CD4-positive, alpha-beta T cell (primary cell): Measurements from ENCODE around the gene TMEM161B. TPM values are rescaled to one million over a fixed set of nuclear protein-coding genes. Genes with fewer than 3 reads are reported as not detected.

ENCODE experiments used
- ATAC-seq: fragments of 200-7000 bp; cut with Tn5 transposase; one replicate; pipeline ENCODE4 v1.10.0; 2022; ENCODE audit warnings: mild to moderate bottlenecking; ENCODE audit not compliant: poor library complexity
- CTCF ChIA-PET: fragments of 350-600 bp; sonication (Branson Sonifier 250); formaldehyde crosslinking; loops from one replicate; lab custom pipeline; 2021; ENCODE audit warnings: antibody characterized with exemption, inconsistent platforms; lab: Charles Lee
- POLR2A ChIA-PET: fragments of 350-600 bp; sonication (Branson Sonifier 250); formaldehyde crosslinking; loops from one replicate; lab custom pipeline; 2021; ENCODE audit warnings: antibody characterized with exemption, inconsistent platforms; lab: Charles Lee
- DNase-seq, 14 experiments: peaks; one replicate each; pipeline ENCODE4 v3.0.0-alpha.2; 2013 to 2020; ENCODE audit warnings: mixed read lengths in 2 of 14
- H3K27ac ChIP-seq, 2 donors: one replicate each; pipeline versions ENCODE4 v1.5.1 to v1.7.0; 2013; ENCODE audit warnings: low read length in 2 of 2, low read depth in 1 of 2, mild to moderate bottlenecking in 1 of 2
- H3K27me3 ChIP-seq, 2 experiments: 1 replicate in 1 of 2; 2 replicates in 1 of 2; pipeline versions ENCODE4 v1.6.1 to v1.7.0; 2013; ENCODE audit warnings: low read length in 2 of 2, control low read depth in 1 of 2, mild to moderate bottlenecking in 1 of 2, moderate library complexity in 1 of 2; ENCODE audit not compliant: insufficient read depth in 2 of 2, control insufficient read depth in 1 of 2
- H3K36me3 ChIP-seq: one replicate; pipeline ENCODE4 v1.6.1; 2013; ENCODE audit warnings: low read length, control low read depth; ENCODE audit not compliant: insufficient read depth
- H3K4me1 ChIP-seq: one replicate; pipeline ENCODE4 v1.6.1; 2013; ENCODE audit warnings: low read length, control low read depth; ENCODE audit not compliant: insufficient read depth
- H3K4me3 ChIP-seq: one replicate; pipeline ENCODE4 v1.5.1; 2013; ENCODE audit warnings: mild to moderate bottlenecking, low read length, moderate library complexity
- H3K9me3 ChIP-seq, 2 experiments: 1 replicate in 1 of 2; 2 replicates in 1 of 2; pipeline versions ENCODE4 v1.6.1 to v1.7.0; 2013; ENCODE audit warnings: low read length in 2 of 2, mild to moderate bottlenecking in 2 of 2, control low read depth in 1 of 2, moderate library complexity in 1 of 2; ENCODE audit not compliant: control insufficient read depth in 1 of 2, insufficient read depth in 1 of 2
- H3K27ac Mint-ChIP-seq: one replicate; pipeline ENCODE4 v1.8.0; 2020; ENCODE audit warnings: mixed read lengths
- H3K27me3 Mint-ChIP-seq: one replicate; pipeline ENCODE4 v1.8.0; 2021; ENCODE audit warnings: mixed read lengths
- H3K36me3 Mint-ChIP-seq: one replicate; pipeline ENCODE4 v1.8.0; 2021; ENCODE audit warnings: low read depth, mixed read lengths
- H3K4me1 Mint-ChIP-seq: one replicate; pipeline ENCODE4 v1.8.0; 2021; ENCODE audit warnings: low read depth, mixed read lengths
- H3K4me3 Mint-ChIP-seq: one replicate; pipeline ENCODE4 v1.8.0; 2020; ENCODE audit warnings: mild to moderate bottlenecking, mixed read lengths
- H3K9me3 Mint-ChIP-seq: one replicate; pipeline ENCODE4 v1.8.0; 2020; ENCODE audit warnings: mixed read lengths
- intact Hi-C, 2 experiments: fragments of 100-400 bp; cut with DNase I in 1 of 2; cut with micrococcal nuclease in 1 of 2; formaldehyde crosslinking; loops; one replicate each; pipeline versions ENCODE4 v1.15.1 to v1.9.0; 2023 to 2025; cut with DNase I, micrococcal nuclease
- total RNA-seq, 174 experiments: library from RNA in 2 of 174; stranded (reverse) in 2 of 174; gene quantifications; one replicate each; pipeline ENCODE4 v1.2.3 and lab custom pipeline; 2021 to 2026
- TF ChIP-seq, protein P1 (sequence below): fragments of 200-600 bp; IDR thresholded peaks from one replicate; pipeline ENCODE4 v1.8.0; 2022; ENCODE audit warnings: antibody characterized with exemption, mild to moderate bottlenecking

Gene TMEM161B
- total RNA-seq, 2 experiments from 2014 or later, result 16.7 to 19.6 TPM

DNA sequence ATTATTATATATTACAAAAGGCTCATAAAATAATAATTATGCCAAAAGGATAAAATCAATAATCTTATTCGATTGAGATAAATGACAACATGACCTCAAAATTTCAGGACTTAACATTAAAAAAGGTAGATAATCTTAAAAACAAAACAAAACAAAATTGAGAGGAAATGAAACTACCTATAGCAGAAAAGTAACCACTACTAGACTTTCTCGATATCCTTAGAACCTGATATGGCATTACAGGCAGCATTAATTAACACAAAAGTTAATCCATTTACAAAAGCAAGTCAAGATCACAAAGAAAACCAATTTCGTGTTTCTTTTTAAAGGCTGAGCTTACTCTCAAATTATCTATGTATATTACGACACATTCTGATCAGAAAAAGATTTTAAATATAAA, 29.9 kb downstream of the TMEM161B start:
- peaks cover 54% of the 10 kb centered on the region for H3K36me3 Mint-ChIP-seq
- H3K27ac ChIP-seq, result no peak overlapping the region
- H3K4me3 Mint-ChIP-seq, result no peak overlapping the region
- no peaks in the 10 kb centered on the region for H3K9me3 ChIP-seq
- H3K27ac Mint-ChIP-seq, result no peak overlapping the region
- H3K27me3 ChIP-seq, result no peaks in the 10 kb centered on the region
- ATAC-seq, result no peak
- ChIA-PET CTCF (interaction anchor here (1.6 kb wide), 1 partner anchor 10 kb away, joined by 3 read pairs; no protein-coding TSS in a partner anchor), POLR2A (no interaction called here)
- peaks cover 21% of the 10 kb centered on the region for H3K36me3 ChIP-seq
- H3K4me3 ChIP-seq, result no peak overlapping the region
- DNase-seq, result no peak
- H3K27me3 Mint-ChIP-seq, result no peaks in the 10 kb centered on the region
- no peaks in the 10 kb centered on the region for H3K4me1 ChIP-seq
- intact Hi-C loops, result no loop called here
- H3K4me1 Mint-ChIP-seq, result peaks cover 24% of the 10 kb centered on the region
- no peaks in the 10 kb centered on the region for H3K9me3 Mint-ChIP-seq
- TF ChIP-seq, protein P1, sequence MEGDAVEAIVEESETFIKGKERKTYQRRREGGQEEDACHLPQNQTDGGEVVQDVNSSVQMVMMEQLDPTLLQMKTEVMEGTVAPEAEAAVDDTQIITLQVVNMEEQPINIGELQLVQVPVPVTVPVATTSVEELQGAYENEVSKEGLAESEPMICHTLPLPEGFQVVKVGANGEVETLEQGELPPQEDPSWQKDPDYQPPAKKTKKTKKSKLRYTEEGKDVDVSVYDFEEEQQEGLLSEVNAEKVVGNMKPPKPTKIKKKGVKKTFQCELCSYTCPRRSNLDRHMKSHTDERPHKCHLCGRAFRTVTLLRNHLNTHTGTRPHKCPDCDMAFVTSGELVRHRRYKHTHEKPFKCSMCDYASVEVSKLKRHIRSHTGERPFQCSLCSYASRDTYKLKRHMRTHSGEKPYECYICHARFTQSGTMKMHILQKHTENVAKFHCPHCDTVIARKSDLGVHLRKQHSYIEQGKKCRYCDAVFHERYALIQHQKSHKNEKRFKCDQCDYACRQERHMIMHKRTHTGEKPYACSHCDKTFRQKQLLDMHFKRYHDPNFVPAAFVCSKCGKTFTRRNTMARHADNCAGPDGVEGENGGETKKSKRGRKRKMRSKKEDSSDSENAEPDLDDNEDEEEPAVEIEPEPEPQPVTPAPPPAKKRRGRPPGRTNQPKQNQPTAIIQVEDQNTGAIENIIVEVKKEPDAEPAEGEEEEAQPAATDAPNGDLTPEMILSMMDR, result no peak

- Histone ChIP-seq H3K36me3 (peaks cover 21% of the 10 kb centered on the region), H3K27ac (no peak overlapping the region), H3K4me1 (no peaks in the 10 kb centered on the region), H3K4me3 (no peak overlapping the region), H3K9me3 (no peaks in the 10 kb centered on the region), H3K27me3 (no peaks in the 10 kb centered on the region)
- intact Hi-C loops, result no loop called here
- Mint-ChIP-seq H3K9me3 (no peaks in the 10 kb centered on the region), H3K36me3 (peaks cover 64% of the 10 kb centered on the region), H3K27ac (no peak overlapping the region), H3K4me3 (no peak overlapping the region), H3K4me1 (peaks cover 14% of the 10 kb centered on the region), H3K27me3 (no peaks in the 10 kb centered on the region)
- POLR2A ChIA-PET, result no interaction called here
- CTCF ChIA-PET, result no interaction called here
- DNase-seq, result no peak
- no peak for ATAC-seq
- TF ChIP-seq, protein P1, result no peak
Observed at GRCh38 chr5:88236866-88237642, 31.6 kb downstream of the TMEM161B start.

DNA sequence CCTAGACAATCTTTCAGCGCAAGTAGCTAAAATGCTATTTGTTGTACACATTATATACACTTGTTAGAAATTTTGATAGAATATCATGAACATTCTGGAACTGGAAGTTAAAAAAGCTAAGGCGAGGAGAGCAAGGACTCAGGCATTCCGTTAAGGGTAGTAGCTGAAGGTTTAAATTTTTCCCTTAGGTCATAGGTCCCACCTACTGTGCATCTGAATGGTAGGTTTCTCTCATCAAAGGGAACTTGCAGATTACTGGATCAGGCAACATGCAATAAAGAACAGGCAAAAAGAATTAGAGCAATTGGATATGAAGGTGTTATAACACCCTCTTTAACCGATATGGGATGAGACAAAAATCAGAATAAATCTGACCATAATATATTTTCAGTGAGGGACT, 32.8 kb downstream of the TMEM161B start:
- TF ChIP-seq, protein P1, result no peak
- Mint-ChIP-seq H3K36me3 (peaks cover 70% of the 10 kb centered on the region), H3K4me1 (peaks cover 7% of the 10 kb centered on the region), H3K4me3 (no peak overlapping the region), H3K9me3 (no peaks in the 10 kb centered on the region), H3K27ac (no peak overlapping the region), H3K27me3 (no peaks in the 10 kb centered on the region)
- peaks cover 21% of the 10 kb centered on the region for H3K36me3 ChIP-seq
- H3K4me1 ChIP-seq, result no peaks in the 10 kb centered on the region
- H3K9me3 ChIP-seq, result no peaks in the 10 kb centered on the region
- ATAC-seq (no peak), DNase-seq (no peak)
- no peak overlapping the region for H3K27ac ChIP-seq
- no peak overlapping the region for H3K4me3 ChIP-seq
- CTCF ChIA-PET, result no interaction called here
- intact Hi-C loops, result no loop called here
- no peaks in the 10 kb centered on the region for H3K27me3 ChIP-seq
- POLR2A ChIA-PET, result no interaction called here
